Stimulated activated naive B cell treated with anti-CD40 and anti-IgM and Interleukin-4, amounts not matched to agents 10 μg/mL and 1 μg/mL and 100 μg/mL, for 72 hours (primary cell): ENCODE measurements around the gene IDI2.
A peak's percentile ranks its signal among the peaks of the same experiment; 100 is the strongest.

Source experiments
- ATAC-seq, 2 donors: fragments of 150-1000 bp; cut with Tn5 transposase; replicated peaks; 2 replicates each; pipeline ENCODE4 v1.10.0; 2021; ENCODE audit warnings: moderate library complexity in 1 of 2
- DNase-seq: peaks from one replicate; pipeline ENCODE4 v3.0.0; 2021
- H3K27ac Mint-ChIP-seq: one replicate; pipeline ENCODE4 v1.8.0; 2022; ENCODE audit warnings: mild to moderate bottlenecking, mixed read lengths
- H3K27me3 Mint-ChIP-seq, 2 donors: one replicate each; pipeline ENCODE4 v1.8.0; 2022; ENCODE audit warnings: mixed read lengths in 2 of 2
- H3K36me3 Mint-ChIP-seq, 2 donors: one replicate each; pipeline ENCODE4 v1.8.0; 2022; ENCODE audit warnings: mixed read lengths in 2 of 2, mild to moderate bottlenecking in 1 of 2
- H3K4me1 Mint-ChIP-seq, 2 donors: one replicate each; pipeline ENCODE4 v1.8.0; 2022; ENCODE audit warnings: mixed read lengths in 2 of 2, mild to moderate bottlenecking in 1 of 2
- H3K4me3 Mint-ChIP-seq, 2 donors: one replicate each; pipeline ENCODE4 v1.8.0; 2022; ENCODE audit warnings: mild to moderate bottlenecking in 2 of 2, mixed read lengths in 2 of 2, moderate library complexity in 1 of 2
- H3K9me3 Mint-ChIP-seq, 2 donors: one replicate each; pipeline ENCODE4 v1.8.0; 2022; ENCODE audit warnings: mixed read lengths in 2 of 2, mild to moderate bottlenecking in 1 of 2

The IDI2 gene

GRCh38 chr10:1056326-1057105, 30.9 kb upstream of the IDI2 start, which contains the start of gene WDR37:
WDR37 (plus strand) TSS chr10:1056385; CDS start chr10:1072156, 15,771 bp downstream.
- Mint-ChIP-seq H3K27ac (peak within 1 kb of the TSS; percentile 97), H3K36me3 (peaks cover 26 to 49% of the 10 kb centered on the region in 2 donors), H3K9me3 (no peaks in the 10 kb centered on the region), H3K4me1 (peaks cover 39 to 68% of the 10 kb centered on the region in 2 donors), H3K27me3 (no peaks in the 10 kb centered on the region), H3K4me3 (peak within 1 kb of the TSS; percentile 100)
- ATAC-seq (peak; percentile 95), DNase-seq (peak; percentile 81)

GRCh38 chr10:1054684-1055083, 29.0 kb upstream of the IDI2 start:
- Mint-ChIP-seq H3K27me3 (no peaks in the 10 kb centered on the region), H3K4me1 (peaks cover 29 to 50% of the 10 kb centered on the region in 2 donors), H3K36me3 (peaks cover 26 to 46% of the 10 kb centered on the region in 2 donors), H3K4me3 (peak overlapping the region; percentile 57 to 100), H3K9me3 (no peaks in the 10 kb centered on the region), H3K27ac (no peak overlapping the region)
- ATAC-seq (no peak), DNase-seq (no peak)

- no peaks in the 10 kb centered on the region for H3K27me3 Mint-ChIP-seq
- peaks cover 33 to 54% of the 10 kb centered on the region in 2 donors for H3K36me3 Mint-ChIP-seq
- DNase-seq, result peak; percentile 22
- H3K4me1 Mint-ChIP-seq, result peaks cover 21 to 50% of the 10 kb centered on the region in 2 donors
- no peak for ATAC-seq
- H3K4me3 Mint-ChIP-seq, result peak overlapping the region; percentile 69 to 96
- H3K27ac Mint-ChIP-seq, result peak overlapping the region; percentile 79
- no peaks in the 10 kb centered on the region for H3K9me3 Mint-ChIP-seq
These were observed 24.9 kb upstream of the IDI2 start for GRCh38 chr10:1050554-1050953.

- Mint-ChIP-seq H3K36me3 (peaks cover 37 to 58% of the 10 kb centered on the region in 2 donors), H3K4me3 (peak overlapping the region; percentile 96), H3K27ac (peak overlapping the region; percentile 98), H3K9me3 (no peaks in the 10 kb centered on the region), H3K4me1 (peaks cover 24 to 51% of the 10 kb centered on the region in 2 donors), H3K27me3 (no peaks in the 10 kb centered on the region)
- DNase-seq (no peak), ATAC-seq (no peak)
These were observed 24.5 kb upstream of the IDI2 start for GRCh38 chr10:1050145-1050544.

GRCh38 chr10:1049425-1049958, 23.8 kb upstream of the IDI2 start:
- H3K4me1 Mint-ChIP-seq, result peaks cover 27 to 51% of the 10 kb centered on the region in 2 donors
- ATAC-seq (no peak), DNase-seq (no peak)
- peak overlapping the region; percentile 98 for H3K27ac Mint-ChIP-seq
- H3K36me3 Mint-ChIP-seq, result peaks cover 39 to 61% of the 10 kb centered on the region in 2 donors
- peak overlapping the region; percentile 96 for H3K4me3 Mint-ChIP-seq
- H3K9me3 Mint-ChIP-seq, result no peaks in the 10 kb centered on the region
- H3K27me3 Mint-ChIP-seq, result no peaks in the 10 kb centered on the region

GRCh38 chr10:1048732-1049424, 23.2 kb upstream of the IDI2 start, which contains the start of gene IDI1:
IDI1 (minus strand) TSS chr10:1049119; CDS start chr10:1049003, 116 bp downstream.
- peak; percentile 99 for DNase-seq
- no peaks in the 10 kb centered on the region for H3K27me3 Mint-ChIP-seq
- peak; percentile 85 to 86 for ATAC-seq
- peak within 1 kb of the TSS; percentile 98 for H3K27ac Mint-ChIP-seq
- peaks cover 43 to 60% of the 10 kb centered on the region in 2 donors for H3K36me3 Mint-ChIP-seq
- H3K4me3 Mint-ChIP-seq, result peak within 1 kb of the TSS; percentile 96
- H3K4me1 Mint-ChIP-seq, result peaks cover 31 to 51% of the 10 kb centered on the region in 2 donors
- no peaks in the 10 kb centered on the region for H3K9me3 Mint-ChIP-seq

- H3K4me1 Mint-ChIP-seq, result peaks cover 29 to 51% of the 10 kb centered on the region in 2 donors
These were observed 22.7 kb upstream of the IDI2 start for GRCh38 chr10:1048349-1048731.

GRCh38 chr10:1047937-1048336, 22.3 kb upstream of the IDI2 start:
- Mint-ChIP-seq H3K27me3 (no peaks in the 10 kb centered on the region), H3K9me3 (no peaks in the 10 kb centered on the region), H3K27ac (peak overlapping the region; percentile 98), H3K4me3 (peak overlapping the region; percentile 96), H3K4me1 (peaks cover 30 to 50% of the 10 kb centered on the region in 2 donors), H3K36me3 (peaks cover 41 to 59% of the 10 kb centered on the region in 2 donors)
- ATAC-seq (no peak), DNase-seq (no peak)

More at GRCh38 chr10:1048349-1048731, 22.7 kb upstream of the IDI2 start:
- ATAC-seq (peak; percentile 15 to 17), DNase-seq (no peak)
- Mint-ChIP-seq H3K27me3 (no peaks in the 10 kb centered on the region), H3K4me3 (peak overlapping the region; percentile 96), H3K9me3 (no peaks in the 10 kb centered on the region), H3K27ac (peak overlapping the region; percentile 98), H3K36me3 (peaks cover 40 to 60% of the 10 kb centered on the region in 2 donors)

GRCh38 chr10:1045415-1045814, 19.8 kb upstream of the IDI2 start:
- H3K36me3 Mint-ChIP-seq, result peaks cover 33 to 49% of the 10 kb centered on the region in 2 donors
- no peak for DNase-seq
- no peak for ATAC-seq
- peak overlapping the region; percentile 70 to 75 for H3K4me3 Mint-ChIP-seq
- H3K9me3 Mint-ChIP-seq, result no peaks in the 10 kb centered on the region
- no peaks in the 10 kb centered on the region for H3K27me3 Mint-ChIP-seq
- peaks cover 25 to 41% of the 10 kb centered on the region in 2 donors for H3K4me1 Mint-ChIP-seq
- peak overlapping the region; percentile 91 for H3K27ac Mint-ChIP-seq

GRCh38 chr10:1044964-1045363, 19.3 kb upstream of the IDI2 start:
- H3K27ac Mint-ChIP-seq, result peak overlapping the region; percentile 91
- no peaks in the 10 kb centered on the region for H3K9me3 Mint-ChIP-seq

GRCh38 chr10:1044146-1044545, 18.5 kb upstream of the IDI2 start:
- H3K4me3 Mint-ChIP-seq, result peak overlapping the region; percentile 70 to 75
- H3K27me3 Mint-ChIP-seq, result no peaks in the 10 kb centered on the region
- ATAC-seq (no peak), DNase-seq (no peak)
- H3K36me3 Mint-ChIP-seq, result peaks cover 37 to 53% of the 10 kb centered on the region in 2 donors
- no peaks in the 10 kb centered on the region for H3K9me3 Mint-ChIP-seq
- H3K4me1 Mint-ChIP-seq, result peaks cover 28 to 41% of the 10 kb centered on the region in 2 donors
- H3K27ac Mint-ChIP-seq, result peak overlapping the region; percentile 91

More at GRCh38 chr10:1044964-1045363, 19.3 kb upstream of the IDI2 start:
- DNase-seq, result no peak
- Mint-ChIP-seq H3K4me1 (peaks cover 28 to 41% of the 10 kb centered on the region in 2 donors), H3K27me3 (no peaks in the 10 kb centered on the region), H3K36me3 (peaks cover 37 to 53% of the 10 kb centered on the region in 2 donors), H3K4me3 (peak overlapping the region; percentile 70 to 75)
- no peak for ATAC-seq

GRCh38 chr10:1043532-1043995, 17.9 kb upstream of the IDI2 start:
- peaks cover 28 to 41% of the 10 kb centered on the region in 2 donors for H3K4me1 Mint-ChIP-seq

GRCh38 chr10:1041514-1041913, 15.9 kb upstream of the IDI2 start:
- ATAC-seq, result no peak
- peaks cover 34 to 44% of the 10 kb centered on the region in 2 donors for H3K4me1 Mint-ChIP-seq
- no peak overlapping the region for H3K4me3 Mint-ChIP-seq
- DNase-seq, result no peak
- H3K36me3 Mint-ChIP-seq, result peaks cover 36 to 52% of the 10 kb centered on the region in 2 donors
- no peaks in the 10 kb centered on the region for H3K27me3 Mint-ChIP-seq
- no peaks in the 10 kb centered on the region for H3K9me3 Mint-ChIP-seq
- no peak overlapping the region for H3K27ac Mint-ChIP-seq

More at GRCh38 chr10:1043532-1043995, 17.9 kb upstream of the IDI2 start:
- DNase-seq (no peak), ATAC-seq (peak; percentile 72 to 78)
- peaks cover 34 to 47% of the 10 kb centered on the region in 2 donors for H3K36me3 Mint-ChIP-seq
- H3K27ac Mint-ChIP-seq, result peak overlapping the region; percentile 91
- H3K4me3 Mint-ChIP-seq, result peak overlapping the region; percentile 70 to 75
- H3K9me3 Mint-ChIP-seq, result no peaks in the 10 kb centered on the region
- H3K27me3 Mint-ChIP-seq, result no peaks in the 10 kb centered on the region

- DNase-seq (no peak), ATAC-seq (no peak)
- H3K36me3 Mint-ChIP-seq, result peaks cover 35 to 53% of the 10 kb centered on the region in 2 donors
- H3K9me3 Mint-ChIP-seq, result no peaks in the 10 kb centered on the region
- no peak overlapping the region for H3K27ac Mint-ChIP-seq
- H3K4me3 Mint-ChIP-seq, result no peak overlapping the region
- H3K4me1 Mint-ChIP-seq, result peaks cover 32 to 40% of the 10 kb centered on the region in 2 donors
- H3K27me3 Mint-ChIP-seq, result no peaks in the 10 kb centered on the region
These were observed 14.5 kb upstream of the IDI2 start for GRCh38 chr10:1040133-1040532.
